Measurements from ENCODE around the gene OCA2.

Gene OCA2

DNA sequence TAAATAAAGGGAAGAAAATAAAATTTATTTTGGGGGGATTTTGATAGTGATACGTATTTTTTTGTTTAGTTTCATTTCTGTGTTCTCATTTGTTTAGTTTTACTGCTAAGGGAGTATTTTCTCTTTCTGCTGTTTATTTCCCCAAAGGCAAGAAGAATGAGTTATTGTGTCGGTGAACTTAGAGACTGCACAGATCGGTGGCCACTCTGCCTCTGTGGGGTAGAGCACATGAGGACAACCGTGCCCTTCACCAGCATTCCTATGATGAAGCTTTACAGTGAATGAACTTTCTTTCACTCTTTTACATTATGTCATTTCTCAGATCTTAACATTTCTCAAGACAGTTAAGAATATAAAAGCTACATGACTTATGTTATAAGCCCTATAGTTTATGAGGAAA is 214.4 kb downstream of the OCA2 start:
- in situ Hi-C loops (cut with HindIII; ENCODE audit: low sequenced_read_pairs) = no loop called here
- DNase-seq (ENCODE audit: low read depth, low spot score) = no peak
- H3K4me3 ChIP-seq (ENCODE audit: low read depth, low read length) = no peak overlapping the region
- TF ChIP-seq, protein P1, sequence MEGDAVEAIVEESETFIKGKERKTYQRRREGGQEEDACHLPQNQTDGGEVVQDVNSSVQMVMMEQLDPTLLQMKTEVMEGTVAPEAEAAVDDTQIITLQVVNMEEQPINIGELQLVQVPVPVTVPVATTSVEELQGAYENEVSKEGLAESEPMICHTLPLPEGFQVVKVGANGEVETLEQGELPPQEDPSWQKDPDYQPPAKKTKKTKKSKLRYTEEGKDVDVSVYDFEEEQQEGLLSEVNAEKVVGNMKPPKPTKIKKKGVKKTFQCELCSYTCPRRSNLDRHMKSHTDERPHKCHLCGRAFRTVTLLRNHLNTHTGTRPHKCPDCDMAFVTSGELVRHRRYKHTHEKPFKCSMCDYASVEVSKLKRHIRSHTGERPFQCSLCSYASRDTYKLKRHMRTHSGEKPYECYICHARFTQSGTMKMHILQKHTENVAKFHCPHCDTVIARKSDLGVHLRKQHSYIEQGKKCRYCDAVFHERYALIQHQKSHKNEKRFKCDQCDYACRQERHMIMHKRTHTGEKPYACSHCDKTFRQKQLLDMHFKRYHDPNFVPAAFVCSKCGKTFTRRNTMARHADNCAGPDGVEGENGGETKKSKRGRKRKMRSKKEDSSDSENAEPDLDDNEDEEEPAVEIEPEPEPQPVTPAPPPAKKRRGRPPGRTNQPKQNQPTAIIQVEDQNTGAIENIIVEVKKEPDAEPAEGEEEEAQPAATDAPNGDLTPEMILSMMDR (IDR thresholded peaks at IDR 0.05; ENCODE audit: low read depth, low read length) = no peak

GRCh38 chr15:27878841-27879240 is 220.3 kb downstream of the OCA2 start:
- DNase-seq (ENCODE audit: low read depth, low spot score) = no peak
- no peak overlapping the region for H3K4me3 ChIP-seq (ENCODE audit: low read depth, low read length)
- TF ChIP-seq, protein P1 (IDR thresholded peaks at IDR 0.05; ENCODE audit: low read depth, low read length) = no peak
- in situ Hi-C loops (cut with HindIII; ENCODE audit: low sequenced_read_pairs) = no loop called here

- TF ChIP-seq, protein P1 (IDR thresholded peaks at IDR 0.05; ENCODE audit: low read depth, low read length) = no peak
- DNase-seq (ENCODE audit: low read depth, low spot score) = no peak
- in situ Hi-C loops (cut with HindIII; ENCODE audit: low sequenced_read_pairs) = no loop called here
These were observed 225.3 kb downstream of the OCA2 start for GRCh38 chr15:27873828-27874227.

DNA sequence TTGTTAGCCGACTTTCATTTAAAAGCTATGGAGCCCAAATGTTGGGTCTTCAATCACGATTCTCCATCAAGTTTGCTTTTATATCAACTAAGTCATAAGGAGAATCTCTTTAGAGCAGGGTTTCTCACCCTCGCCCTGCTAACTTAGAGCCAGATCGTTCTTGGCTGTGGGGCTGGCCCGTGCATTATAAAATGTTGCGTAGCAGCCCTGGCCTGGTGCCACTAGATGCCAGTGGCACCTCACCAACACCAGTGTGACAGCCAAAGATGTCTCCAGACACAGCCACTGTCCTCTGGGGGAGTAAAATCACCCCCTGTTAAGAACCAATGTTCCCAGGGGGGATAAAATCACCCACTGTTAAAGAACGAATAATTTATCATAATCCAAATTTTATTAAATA is 226.1 kb downstream of the OCA2 start:
- DNase-seq (ENCODE audit: low read depth, low spot score) = no peak
- in situ Hi-C loops (cut with HindIII; ENCODE audit: low sequenced_read_pairs) = no loop called here
- H3K4me3 ChIP-seq (ENCODE audit: low read depth, low read length) = no peak overlapping the region
- TF ChIP-seq, protein P1 (IDR thresholded peaks at IDR 0.05; ENCODE audit: low read depth, low read length) = no peak

More at GRCh38 chr15:27873828-27874227, 225.3 kb downstream of the OCA2 start:
- H3K4me3 ChIP-seq (ENCODE audit: low read depth, low read length) = no peak overlapping the region

- in situ Hi-C loops (cut with HindIII; ENCODE audit: low sequenced_read_pairs) = no loop called here
- H3K4me3 ChIP-seq (ENCODE audit: low read depth, low read length) = no peak overlapping the region
- no peak for DNase-seq (ENCODE audit: low read depth, low spot score)
- TF ChIP-seq, protein P1 (IDR thresholded peaks at IDR 0.05; ENCODE audit: low read depth, low read length) = no peak
These were observed 226.8 kb downstream of the OCA2 start for GRCh38 chr15:27872355-27872754.

GRCh38 chr15:27871902-27872260 is 227.2 kb downstream of the OCA2 start:
- in situ Hi-C loops (cut with HindIII; ENCODE audit: low sequenced_read_pairs) = no loop called here
- TF ChIP-seq, protein P1 (IDR thresholded peaks at IDR 0.05; ENCODE audit: low read depth, low read length) = no peak
- no peak overlapping the region for H3K4me3 ChIP-seq (ENCODE audit: low read depth, low read length)
- DNase-seq (ENCODE audit: low read depth, low spot score) = no peak
